Body of pancreas (tissue), 4 donors: ENCODE data around the gene LMBR1.

ENCODE experiments used
- POLR2A ChIP-seq, 3 donors: fragments of 450-650 bp; IDR thresholded peaks; one replicate each; pipeline ENCODE4 v1.6.1; 2016; ENCODE audit warnings: antibody characterized with exemption in 3 of 3, mild to moderate bottlenecking in 2 of 3
- TF ChIP-seq, protein P1 (sequence below), 7 experiments: fragments of 450-650 bp in 4 of 7; fragments of 200-600 bp in 3 of 7; sonication (generic) in 3 of 7; IDR thresholded peaks; one replicate each; pipeline ENCODE4 v1.5.1; 2016 to 2019; ENCODE audit warnings: antibody characterized with exemption in 7 of 7

DNA sequence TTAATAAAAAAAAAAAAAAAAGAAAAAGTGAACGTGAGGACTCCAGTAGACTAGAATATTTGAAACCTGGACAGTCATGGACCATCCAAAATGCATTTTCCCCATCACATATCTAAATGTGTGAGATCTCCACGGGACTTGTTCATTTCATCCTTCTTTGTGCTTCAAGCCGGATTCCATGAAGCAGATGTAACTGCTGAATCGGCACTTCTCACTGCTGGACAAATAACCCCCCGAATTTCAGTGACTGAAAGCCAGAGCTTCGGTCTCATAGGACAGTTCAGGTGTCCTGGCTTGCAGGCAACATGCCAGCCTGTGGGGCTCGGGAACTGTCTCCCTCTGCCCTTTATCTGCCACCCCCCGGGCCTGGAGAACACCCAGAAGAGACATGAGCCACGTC lies 219.1 kb downstream of the LMBR1 start:
- TF ChIP-seq POLR2A (IDR thresholded peaks at IDR 0.05) = no peak
- TF ChIP-seq, protein P1, sequence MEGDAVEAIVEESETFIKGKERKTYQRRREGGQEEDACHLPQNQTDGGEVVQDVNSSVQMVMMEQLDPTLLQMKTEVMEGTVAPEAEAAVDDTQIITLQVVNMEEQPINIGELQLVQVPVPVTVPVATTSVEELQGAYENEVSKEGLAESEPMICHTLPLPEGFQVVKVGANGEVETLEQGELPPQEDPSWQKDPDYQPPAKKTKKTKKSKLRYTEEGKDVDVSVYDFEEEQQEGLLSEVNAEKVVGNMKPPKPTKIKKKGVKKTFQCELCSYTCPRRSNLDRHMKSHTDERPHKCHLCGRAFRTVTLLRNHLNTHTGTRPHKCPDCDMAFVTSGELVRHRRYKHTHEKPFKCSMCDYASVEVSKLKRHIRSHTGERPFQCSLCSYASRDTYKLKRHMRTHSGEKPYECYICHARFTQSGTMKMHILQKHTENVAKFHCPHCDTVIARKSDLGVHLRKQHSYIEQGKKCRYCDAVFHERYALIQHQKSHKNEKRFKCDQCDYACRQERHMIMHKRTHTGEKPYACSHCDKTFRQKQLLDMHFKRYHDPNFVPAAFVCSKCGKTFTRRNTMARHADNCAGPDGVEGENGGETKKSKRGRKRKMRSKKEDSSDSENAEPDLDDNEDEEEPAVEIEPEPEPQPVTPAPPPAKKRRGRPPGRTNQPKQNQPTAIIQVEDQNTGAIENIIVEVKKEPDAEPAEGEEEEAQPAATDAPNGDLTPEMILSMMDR (IDR thresholded peaks at IDR 0.05) = no peak
